ENCODE measurements around the gene MAPK12.

DNA sequence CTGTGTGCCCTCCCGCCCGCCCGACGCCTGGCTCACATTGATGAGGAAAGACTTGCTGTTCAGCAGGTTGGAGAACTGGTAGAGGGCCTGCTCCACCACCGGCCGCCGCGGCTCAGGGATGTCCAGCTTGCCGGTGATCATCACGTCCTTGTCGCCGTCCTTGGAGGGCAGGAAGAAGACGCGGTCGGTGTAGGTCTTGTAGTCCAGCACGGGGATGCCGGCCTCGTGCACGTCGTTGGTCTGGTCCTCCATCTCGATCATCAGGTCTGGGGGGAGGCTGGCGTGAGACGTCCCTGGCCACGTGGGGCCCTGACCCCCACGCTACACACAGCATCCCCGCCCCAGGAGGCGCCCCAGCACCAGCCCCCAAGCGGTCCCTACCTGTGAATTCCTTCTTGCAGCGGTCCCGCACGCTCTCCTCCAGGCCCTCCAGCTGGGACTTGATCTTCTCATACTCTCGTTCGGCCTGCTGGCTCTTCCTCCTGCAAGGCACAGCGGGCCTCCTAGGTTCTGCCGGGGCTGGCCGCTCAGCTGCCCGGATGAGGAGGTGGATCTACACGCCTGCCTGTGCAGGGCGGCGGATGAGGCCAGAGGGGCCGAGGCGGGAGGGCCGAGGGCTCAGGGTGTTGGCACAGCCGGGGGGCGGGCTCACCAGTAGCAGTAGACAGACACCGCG is 19.4 kb upstream of the MAPK12 start:
- TF ChIP-seq, protein P1, sequence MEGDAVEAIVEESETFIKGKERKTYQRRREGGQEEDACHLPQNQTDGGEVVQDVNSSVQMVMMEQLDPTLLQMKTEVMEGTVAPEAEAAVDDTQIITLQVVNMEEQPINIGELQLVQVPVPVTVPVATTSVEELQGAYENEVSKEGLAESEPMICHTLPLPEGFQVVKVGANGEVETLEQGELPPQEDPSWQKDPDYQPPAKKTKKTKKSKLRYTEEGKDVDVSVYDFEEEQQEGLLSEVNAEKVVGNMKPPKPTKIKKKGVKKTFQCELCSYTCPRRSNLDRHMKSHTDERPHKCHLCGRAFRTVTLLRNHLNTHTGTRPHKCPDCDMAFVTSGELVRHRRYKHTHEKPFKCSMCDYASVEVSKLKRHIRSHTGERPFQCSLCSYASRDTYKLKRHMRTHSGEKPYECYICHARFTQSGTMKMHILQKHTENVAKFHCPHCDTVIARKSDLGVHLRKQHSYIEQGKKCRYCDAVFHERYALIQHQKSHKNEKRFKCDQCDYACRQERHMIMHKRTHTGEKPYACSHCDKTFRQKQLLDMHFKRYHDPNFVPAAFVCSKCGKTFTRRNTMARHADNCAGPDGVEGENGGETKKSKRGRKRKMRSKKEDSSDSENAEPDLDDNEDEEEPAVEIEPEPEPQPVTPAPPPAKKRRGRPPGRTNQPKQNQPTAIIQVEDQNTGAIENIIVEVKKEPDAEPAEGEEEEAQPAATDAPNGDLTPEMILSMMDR (IDR thresholded peaks at IDR 0.05), result no peak
- no peak for TF ChIP-seq POLR2AphosphoS5 (IDR thresholded peaks at IDR 0.05; ENCODE audit: low read depth, low read length)
